ACHN (cell line): ENCODE measurements around the gene LMNTD2.
"Not testable (repeated sequence)": the region's sequence is repeated elsewhere in the genome, so short reads cannot be mapped to it uniquely, and the experiment has no call there.

Experiments
- DNase-seq: peaks from one replicate; pipeline ENCODE4 v3.0.0-alpha.2; 2015
- in situ Hi-C: cut with HindIII; loops from 2 replicates; pipeline ENCODE4 v1.10.0; 2017; ENCODE audit warnings: low sequenced_read_pairs, low pct_ligation_motif_present, low pct_unique_long_range_greater_than_20kb

The LMNTD2 gene

DNA sequence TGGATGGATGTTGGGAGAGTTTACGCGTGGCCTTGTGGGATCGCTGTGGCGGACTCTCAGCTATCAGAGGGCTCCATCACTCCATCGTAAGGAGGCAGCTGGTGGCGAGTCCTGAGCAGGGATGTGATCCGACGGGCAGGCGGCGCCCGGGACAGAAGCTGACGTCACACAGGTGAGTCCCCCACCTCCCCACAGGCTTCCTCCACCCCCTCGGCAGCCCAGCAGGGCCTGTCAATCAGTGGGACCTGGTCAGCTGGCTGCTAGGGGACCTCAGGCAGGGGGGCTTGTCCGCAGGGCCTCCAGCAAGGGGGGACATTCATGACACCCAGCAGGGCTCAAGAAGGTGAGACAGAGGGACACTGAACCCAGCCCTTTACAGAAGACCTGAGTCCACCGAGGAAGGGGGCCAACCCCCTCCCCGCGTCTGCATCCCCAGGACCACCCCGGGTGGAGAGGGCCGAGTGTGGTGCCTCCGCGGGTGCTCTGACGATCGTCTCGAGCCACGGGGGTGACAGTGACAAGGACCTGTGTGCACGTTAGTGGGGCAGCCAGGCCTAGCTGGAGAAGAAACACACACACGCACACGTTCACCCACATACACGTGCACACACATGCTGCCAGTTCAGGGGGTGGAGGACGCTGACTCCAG lies 32.2 kb downstream of the LMNTD2 start:
- in situ Hi-C loops, result no loop called here
- no peak for DNase-seq

DNA sequence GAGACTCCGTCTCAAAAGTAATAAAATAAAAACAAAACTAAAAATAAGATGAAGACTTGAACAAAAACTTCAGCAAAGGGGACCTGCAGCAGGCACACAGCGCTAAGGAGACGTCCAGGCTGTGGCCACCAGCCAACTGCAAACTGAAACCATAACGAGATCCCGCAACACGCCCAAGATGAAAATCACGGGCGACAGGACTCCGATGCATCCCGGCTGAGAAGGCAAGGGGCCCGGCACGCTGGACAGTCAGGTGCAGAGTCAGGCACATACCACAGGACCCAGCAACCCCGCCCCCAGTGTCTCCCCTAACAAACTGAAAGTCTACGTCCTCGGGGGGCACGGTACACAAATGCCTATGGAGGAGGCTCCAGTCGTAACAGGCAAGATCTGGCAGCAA lies 34.3 kb downstream of the LMNTD2 start:
- no peak for DNase-seq
- in situ Hi-C loops, result no loop called here

DNA sequence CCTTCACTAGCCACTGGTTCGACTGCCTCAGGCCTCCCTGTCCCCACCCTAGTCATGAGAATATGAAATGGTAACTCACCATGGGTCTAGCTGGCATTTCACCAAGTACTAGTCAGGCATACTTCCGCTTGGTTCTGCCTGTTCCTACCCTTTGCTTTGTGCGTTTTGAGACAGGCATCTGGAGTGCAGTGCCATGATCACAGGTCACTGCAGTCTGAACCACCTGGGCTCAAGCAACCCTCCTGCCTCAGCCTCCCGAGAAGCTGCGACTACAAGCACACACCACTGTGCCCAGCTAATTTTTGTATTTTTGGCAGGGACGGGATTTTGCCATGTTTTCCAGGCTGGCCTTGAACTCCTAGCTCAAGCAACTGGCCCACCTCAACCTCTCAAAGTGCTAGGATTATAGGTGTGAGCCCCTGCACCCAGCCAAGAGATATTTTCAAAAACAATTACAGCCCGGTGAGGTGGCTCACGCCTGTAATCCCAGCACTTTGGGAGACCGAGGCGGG lies 39.3 kb downstream of the LMNTD2 start:
- in situ Hi-C loops, result no loop called here

DNA sequence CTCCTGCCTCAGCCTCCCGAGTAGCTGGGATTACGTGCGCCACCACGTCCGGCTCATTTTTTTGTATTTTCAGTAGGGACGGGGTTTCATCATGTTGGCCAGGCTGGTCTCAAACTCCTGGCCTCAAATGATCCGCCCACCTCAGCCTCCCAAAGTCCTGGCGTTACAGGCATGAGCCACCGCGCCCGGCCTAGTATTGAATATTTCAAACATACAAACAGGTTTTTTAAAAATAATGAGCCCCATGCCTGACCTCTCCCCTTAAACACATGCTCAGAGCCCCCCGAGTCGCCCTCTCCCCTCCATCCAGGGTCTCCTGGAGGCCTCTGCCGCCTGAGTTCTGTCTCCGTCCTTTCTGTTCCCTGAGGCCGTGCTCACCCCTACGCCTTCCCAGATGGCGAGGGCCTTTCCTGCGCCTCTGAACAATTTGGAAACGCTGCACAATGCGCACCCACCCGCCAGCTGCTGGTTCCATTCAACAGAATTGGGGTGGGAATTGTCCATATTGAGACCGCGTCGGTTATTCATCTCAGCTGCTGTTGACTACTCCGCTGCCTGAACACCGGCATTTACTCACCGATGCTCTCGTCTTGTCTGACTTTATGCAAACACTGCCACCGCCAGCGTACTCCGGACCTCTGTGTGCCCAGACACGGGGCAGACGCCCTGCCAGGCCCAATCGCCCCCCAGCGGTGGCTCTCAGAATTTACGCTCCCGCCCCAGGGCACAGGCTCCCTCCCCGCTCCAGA lies 39.9 kb downstream of the LMNTD2 start:
- no peak for DNase-seq
- in situ Hi-C loops, result no loop called here

More for the DNA sequence above, 39.3 kb downstream of the LMNTD2 start:
- DNase-seq, result no peak

DNA sequence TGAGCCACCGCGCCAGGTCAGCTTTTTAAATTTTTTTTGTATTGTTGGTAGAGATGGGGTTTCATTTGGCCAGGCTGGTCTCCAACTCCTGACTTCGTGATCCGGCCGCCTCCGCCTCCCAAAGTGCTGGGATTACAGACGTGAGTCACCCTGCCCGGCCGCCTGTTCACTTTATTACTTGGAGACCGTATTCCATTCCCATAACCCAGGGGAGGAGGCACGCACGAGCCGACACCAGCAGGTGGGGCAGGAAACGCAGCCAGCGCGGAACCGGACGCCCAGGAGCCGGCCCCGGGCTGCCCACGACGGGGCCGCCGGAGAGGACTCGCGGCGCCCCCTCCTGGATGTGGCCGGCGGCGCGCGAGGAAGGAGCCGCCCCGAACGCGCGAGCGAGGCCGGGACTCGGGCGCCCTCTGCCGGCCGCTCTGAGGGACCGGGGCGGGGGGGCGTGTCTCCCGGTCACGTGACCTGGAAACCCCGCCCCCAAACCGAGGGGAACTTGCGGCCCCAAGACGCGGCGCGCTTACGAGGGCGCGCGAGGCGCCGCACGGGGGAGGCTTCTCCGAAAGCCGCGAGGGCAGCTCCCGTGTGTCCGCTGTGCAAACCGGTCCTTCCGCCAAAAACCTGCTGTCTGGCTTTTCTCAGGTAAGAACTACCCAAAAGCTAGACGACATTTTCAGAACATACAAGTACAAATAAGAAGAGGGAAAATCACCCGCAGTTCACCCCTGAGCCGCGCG lies 41.9 kb downstream of the LMNTD2 start:
- in situ Hi-C loops, result no loop called here
- DNase-seq, result peak; percentile 95

DNA sequence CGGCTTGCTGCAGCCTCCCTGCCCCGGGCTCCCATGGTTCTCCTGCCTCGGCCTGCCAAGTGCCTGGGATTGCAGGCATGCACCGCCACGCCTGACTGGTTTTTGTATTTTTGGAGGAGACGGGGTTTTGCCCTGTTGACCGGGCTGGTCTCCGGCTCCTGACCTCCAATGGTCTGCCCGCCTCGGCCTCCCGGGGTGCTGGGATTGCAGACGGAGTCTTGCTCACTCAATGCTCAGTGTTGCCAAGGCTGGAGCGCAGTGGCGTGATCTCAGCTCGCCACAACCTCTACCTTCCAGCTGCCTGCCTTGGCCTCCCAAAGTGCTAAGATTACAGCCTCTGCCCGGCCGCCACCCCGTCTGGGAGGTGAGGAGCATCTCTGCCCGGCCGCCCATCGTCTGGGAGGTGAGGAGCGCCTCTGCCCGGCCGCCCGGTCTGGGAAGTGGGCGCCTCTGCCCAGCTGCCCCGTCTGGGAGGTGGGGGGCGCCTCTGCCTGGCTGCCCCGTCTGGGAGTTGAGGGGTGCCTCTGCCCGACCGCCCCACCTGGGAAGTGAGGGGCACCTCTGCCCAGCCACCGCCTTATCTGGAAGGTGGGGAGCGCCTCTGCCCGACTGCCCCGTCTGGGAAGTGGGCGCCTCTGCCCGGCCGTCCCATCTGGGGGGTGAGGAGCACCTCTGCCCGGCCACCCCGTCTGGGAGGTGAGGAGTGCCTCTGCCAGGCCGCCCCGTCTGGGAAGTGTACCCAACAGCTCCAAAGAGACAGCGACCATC lies 43.4 kb downstream of the LMNTD2 start:
- in situ Hi-C loops, result not testable (repeated sequence)

DNA sequence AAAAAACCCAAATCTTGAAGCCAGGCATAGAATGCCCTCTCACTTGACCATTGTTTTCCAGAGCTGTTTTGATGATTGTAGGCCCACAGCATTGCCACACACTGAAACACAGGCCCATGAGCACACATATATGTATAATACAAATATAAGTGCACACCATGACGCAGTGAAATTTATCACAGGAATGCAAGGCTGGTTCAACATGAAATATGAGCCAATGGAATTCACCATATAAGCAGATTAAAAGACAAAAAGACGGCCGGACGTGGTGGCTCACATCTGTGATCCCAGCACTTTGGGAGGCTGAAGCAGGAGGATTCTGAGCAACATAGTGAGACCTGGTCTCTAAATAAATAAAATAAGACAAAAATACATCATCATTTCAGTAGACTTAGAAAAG lies 44.1 kb downstream of the LMNTD2 start:
- in situ Hi-C loops, result no loop called here
- no peak for DNase-seq

More for the DNA sequence above, 43.4 kb downstream of the LMNTD2 start:
- not testable (repeated sequence) for DNase-seq

DNA sequence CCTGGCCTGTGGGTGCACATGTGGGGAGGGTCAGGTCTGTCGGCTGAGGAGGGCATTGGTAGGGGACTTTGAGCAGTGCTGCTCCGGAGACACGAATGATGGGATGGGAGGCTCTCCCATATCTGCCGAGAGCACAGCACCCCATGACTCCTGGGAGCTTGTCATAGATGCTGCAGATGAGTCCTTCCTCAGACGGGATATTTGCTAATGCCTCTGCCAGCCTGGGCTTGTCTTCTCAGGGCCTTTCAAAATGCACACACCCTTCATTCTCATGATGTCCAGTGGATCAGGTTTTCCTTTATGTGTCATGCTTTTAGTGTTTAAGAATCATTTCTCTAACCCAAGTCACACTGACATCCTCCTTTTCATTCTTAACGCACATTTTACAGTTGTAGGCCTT lies 45.4 kb downstream of the LMNTD2 start:
- no peak for DNase-seq
- in situ Hi-C loops, result no loop called here

DNA sequence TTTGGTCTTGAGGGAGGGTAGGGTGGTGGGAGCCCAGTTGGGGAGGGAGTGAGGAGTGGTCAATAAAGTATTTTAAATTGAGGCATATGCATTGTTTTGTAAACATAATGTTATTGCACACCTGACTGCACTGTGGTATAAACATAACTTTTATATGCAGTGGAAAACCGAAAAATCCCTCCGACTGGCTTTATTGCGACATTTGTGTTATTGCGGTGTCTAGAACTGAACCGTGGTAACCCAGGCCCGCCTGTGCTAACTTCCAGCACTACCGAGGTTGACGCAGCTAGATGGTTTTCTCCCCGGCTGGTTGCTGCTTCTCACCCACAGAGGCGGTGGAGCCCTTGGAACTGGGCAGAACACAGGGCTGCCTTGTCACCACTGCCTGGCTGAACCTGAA lies 45.9 kb downstream of the LMNTD2 start:
- in situ Hi-C loops, result no loop called here
- DNase-seq, result no peak

DNA sequence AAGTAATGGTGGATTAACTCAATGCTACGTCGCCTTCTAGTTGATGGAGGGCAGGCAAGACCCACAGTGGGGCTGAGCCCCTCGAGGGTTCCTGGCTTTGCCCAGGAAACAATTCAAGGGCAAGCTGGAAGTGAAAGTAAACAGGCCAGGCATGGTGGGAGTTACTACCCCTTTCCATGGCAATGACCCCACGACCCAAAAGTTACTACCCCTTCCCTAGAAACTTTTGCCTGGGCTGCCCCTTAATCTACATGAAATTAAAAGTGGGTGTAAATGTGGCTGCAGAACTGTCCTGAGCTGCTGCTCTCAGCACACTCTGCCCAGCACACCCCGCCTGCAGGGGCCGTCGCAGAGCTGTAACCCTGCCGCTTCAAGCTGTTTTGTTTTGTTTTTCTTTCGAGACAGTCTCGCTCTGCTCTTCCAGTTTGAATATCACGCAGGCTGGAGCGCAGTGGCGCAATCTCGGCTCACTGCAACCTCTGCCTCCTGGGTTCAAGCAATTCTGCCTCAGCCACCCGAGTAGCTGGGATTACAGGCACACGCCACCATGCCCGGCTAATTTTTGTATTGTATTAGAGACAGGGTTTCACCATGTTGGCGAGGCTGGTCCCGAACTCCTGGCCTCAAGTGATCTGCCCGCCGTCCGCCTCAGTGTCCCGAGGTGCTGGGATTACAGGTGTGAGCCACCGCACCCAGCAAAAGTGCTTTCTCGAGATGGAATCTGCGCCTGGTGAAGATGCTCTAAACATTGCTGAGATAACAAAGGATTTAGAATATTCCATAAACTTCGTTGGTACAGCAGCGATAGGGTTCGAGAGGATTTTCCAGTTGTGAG lies 47.6 kb downstream of the LMNTD2 start:
- in situ Hi-C loops, result no loop called here
- no peak for DNase-seq

DNA sequence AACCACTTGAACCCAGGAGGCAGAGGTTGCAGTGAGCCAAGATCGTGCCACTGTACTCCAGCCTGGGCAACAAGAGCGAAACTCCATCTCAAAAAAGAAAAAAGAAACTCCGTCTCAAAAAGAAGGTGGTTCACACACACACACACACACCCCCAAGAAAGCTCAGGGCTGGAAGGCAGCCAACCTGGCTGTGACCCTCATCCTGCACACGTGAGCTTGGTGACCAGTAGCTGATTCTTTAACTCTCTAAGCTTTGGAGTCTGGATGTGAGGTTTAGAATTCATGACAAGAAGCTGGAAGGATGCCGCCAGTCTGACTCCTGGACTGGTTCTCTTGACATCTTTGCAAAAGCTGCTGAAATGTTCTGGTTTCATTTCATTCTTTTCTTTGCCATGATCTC lies 51.6 kb downstream of the LMNTD2 start:
- in situ Hi-C loops, result no loop called here
- no peak for DNase-seq

DNA sequence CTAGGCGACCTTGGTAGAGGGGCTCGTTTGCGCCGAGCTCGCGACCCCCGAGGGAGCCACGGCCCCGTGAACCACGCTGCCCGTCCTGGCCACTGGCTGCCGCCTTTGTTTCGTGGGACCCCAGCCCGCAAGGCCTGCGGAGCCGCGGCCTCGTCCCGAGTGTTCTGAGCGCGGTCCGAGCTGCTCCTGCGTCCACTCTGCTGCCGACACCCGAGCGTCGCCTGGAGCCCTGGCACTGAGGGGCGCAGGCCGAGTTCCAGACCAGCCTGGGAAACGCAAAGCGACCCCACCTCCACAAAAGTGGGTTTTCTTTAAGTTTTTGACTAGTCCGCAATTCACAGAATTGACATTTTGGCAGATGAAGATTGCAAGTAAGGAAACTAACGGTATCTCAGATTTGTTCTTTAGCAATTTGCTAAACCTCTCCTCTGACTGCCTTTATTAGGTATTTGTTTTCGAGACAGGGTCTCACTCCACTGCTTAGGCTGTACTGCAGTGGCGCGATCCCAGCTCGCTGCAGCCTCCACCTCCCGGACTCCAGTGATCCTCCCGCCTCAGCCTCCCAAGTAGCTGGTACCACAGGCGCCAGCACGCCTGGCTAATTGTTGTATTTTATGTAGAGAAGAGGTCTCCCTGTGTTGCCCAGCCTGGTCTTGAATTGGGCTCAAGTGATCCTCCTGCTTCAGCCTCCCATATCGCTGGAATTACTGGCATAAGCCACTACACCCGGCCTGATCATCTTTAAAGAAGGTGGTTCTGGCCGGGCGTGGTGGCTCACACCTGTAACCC lies 52.6 kb downstream of the LMNTD2 start:
- in situ Hi-C loops, result no loop called here
- no peak for DNase-seq

DNA sequence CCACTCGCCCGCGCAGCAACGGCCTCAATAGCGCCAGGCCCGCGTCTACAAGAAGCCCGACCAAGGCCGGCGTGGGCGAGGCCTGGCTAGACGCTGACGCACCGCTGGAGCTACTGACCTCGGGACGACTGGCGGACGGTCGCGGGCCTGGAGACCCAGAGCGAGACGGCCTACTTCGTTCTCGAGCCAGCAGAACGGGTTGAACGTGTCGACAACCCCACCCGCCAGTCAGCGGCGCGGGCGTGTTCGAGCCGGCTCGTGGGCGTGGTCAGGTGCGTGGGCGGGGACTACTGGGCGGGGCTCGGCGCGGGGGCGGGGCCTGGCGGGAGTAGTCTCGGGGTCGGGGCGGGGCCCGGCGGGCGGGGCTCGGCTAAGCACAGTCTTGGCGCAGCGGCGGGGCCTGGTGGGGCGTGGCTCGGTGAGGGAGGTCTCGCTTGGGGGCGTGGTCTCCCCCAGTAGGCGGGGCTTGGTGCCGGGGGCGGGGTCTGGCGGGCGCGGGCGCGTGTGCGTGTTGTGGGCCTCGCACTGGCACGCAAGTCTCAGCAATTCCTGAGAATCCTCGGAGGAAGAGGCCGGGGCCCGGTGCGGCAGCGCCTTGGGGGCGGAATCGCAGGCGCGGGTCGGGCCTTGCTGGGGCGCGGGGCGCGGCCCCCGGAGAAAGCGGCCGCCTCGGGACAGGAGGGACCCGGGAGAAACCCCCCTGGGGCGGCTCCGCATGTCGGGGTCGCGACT lies 53.4 kb downstream of the LMNTD2 start, which contains the start of gene RNH1:
TSS of gene RNH1 (minus strand) at position 248 of the 732 bp plus-strand sequence. CDS start 5,080 bp downstream, outside the sequence.
- DNase-seq, result peak; percentile 88
- in situ Hi-C loops, result no loop called here

DNA sequence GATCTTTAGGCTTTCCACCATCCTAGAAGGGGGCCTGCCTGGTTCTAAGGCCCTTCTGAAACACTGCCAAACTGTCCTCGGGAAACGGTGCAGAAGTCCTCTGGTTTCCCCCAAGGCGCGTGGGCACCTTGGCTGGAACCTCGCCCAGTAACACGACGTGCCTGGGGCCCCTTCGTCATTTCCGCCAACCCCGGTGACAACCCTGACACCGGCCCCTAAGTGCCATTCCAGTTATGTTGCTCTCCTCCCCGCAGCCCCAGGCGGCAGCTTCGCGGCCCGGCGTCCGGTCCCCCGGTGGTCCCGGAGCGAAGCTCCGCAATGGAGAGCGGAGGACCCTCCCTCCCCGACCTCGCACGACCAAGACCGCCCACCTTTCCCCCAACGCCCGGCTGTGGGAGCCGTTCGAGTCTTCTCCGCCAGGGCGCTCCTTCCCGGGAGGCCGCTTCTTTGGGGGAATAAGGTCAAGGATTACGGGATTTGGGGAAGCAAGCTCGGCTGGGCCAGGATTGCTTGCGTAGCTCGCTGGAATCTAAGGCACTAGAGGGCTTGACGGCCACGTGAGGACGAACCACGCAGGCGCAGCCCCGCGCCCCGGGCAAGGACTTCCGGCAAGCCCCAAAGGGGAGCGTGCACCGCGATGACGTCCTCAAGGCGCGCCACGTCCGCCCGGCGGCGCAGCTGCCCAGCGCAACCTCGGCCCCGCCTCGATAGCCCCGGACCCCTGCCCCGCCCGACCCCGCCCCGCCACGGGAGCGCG lies 54.1 kb downstream of the LMNTD2 start:
- in situ Hi-C loops, result no loop called here

DNA sequence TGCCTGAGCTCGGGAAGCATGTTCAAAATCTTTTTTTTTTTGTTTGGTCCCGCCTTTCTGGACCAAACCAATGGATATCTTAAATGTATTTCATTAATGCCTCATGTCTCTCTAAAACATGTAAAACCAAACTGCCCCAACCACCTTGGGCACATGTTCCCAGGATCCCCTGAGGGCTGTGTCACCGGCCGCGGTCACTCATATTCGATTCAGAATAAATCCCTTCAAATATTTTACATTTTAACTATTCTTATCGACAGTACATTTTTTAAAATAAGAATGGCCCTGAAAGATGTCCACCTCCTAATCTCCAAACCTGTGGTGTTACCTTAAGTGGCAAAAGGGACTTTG lies 55.6 kb downstream of the LMNTD2 start:
- no peak for DNase-seq

More for the DNA sequence above, 54.1 kb downstream of the LMNTD2 start:
- peak; percentile 95 for DNase-seq

More for the DNA sequence above, 55.6 kb downstream of the LMNTD2 start:
- in situ Hi-C loops, result no loop called here
